NCI-H446 treated with DMSO at 0.1 percent for 48 hours (cell line): ENCODE results near the gene GALNT2.

Source experiments
- DNase-seq: peaks from one replicate; lab custom pipeline; 2025; lab: John Stamatoyannopoulos, UW

The GALNT2 gene

GRCh38 chr1:230146709-230147108 lies 79.7 kb downstream of the GALNT2 start:
- no peak for DNase-seq

GRCh38 chr1:230147253-230148125 lies 80.5 kb downstream of the GALNT2 start:
- no peak for DNase-seq

GRCh38 chr1:230148126-230148652 lies 81.2 kb downstream of the GALNT2 start:
- DNase-seq, result no peak

- no peak for DNase-seq
Measured at GRCh38 chr1:230148768-230149469, 81.9 kb downstream of the GALNT2 start.

GRCh38 chr1:230149751-230150584 lies 82.9 kb downstream of the GALNT2 start:
- no peak for DNase-seq

- no peak for DNase-seq
Measured at GRCh38 chr1:230150615-230151014, 83.6 kb downstream of the GALNT2 start.

- no peak for DNase-seq
Measured at GRCh38 chr1:230151924-230152468, 85.0 kb downstream of the GALNT2 start.

- no peak for DNase-seq
Measured at GRCh38 chr1:230152999-230153398, 86.0 kb downstream of the GALNT2 start.

GRCh38 chr1:230153641-230154296 lies 86.7 kb downstream of the GALNT2 start:
- no peak for DNase-seq

- DNase-seq, result no peak
Measured at GRCh38 chr1:230155021-230155420, 88.0 kb downstream of the GALNT2 start.

GRCh38 chr1:230156068-230156467 lies 89.0 kb downstream of the GALNT2 start:
- DNase-seq, result no peak

GRCh38 chr1:230156536-230156935 lies 89.5 kb downstream of the GALNT2 start:
- DNase-seq, result no peak

- no peak for DNase-seq
Measured at GRCh38 chr1:230157420-230158390, 90.7 kb downstream of the GALNT2 start.

GRCh38 chr1:230158415-230159291 lies 91.6 kb downstream of the GALNT2 start:
- no peak for DNase-seq

- DNase-seq, result no peak
Measured at GRCh38 chr1:230159580-230159979, 92.5 kb downstream of the GALNT2 start.

- DNase-seq, result no peak
Measured at GRCh38 chr1:230160957-230161771, 94.1 kb downstream of the GALNT2 start.

- DNase-seq, result no peak
Measured at GRCh38 chr1:230163205-230163604, 96.2 kb downstream of the GALNT2 start.

GRCh38 chr1:230163719-230164118 lies 96.7 kb downstream of the GALNT2 start:
- no peak for DNase-seq
